ENCODE results near the gene RASSF5.

The RASSF5 gene

GRCh38 chr1:206489980-206490770 lies 17.2 kb upstream of the RASSF5 start:
- DNase-seq (ENCODE audit: low read depth in 2 of 2), result peak; percentile 79 to 87
- H3K4me3 ChIP-seq (replicated peaks in 1 of 2; ENCODE audit: low read depth in 2 of 2, low read length in 2 of 2), result no peak overlapping the region
- peak; percentile 99 for TF ChIP-seq CTCF (IDR thresholded peaks at IDR 0.05; ENCODE audit: low read depth, low read length)

GRCh38 chr1:206490771-206491405 lies 16.4 kb upstream of the RASSF5 start:
- no peak overlapping the region for H3K4me3 ChIP-seq (replicated peaks in 1 of 2; ENCODE audit: low read depth in 2 of 2, low read length in 2 of 2)
- DNase-seq (ENCODE audit: low read depth in 2 of 2), result peak; percentile 43 to 66
- no peak for TF ChIP-seq CTCF (IDR thresholded peaks at IDR 0.05; ENCODE audit: low read depth, low read length)

- no peak for TF ChIP-seq CTCF (IDR thresholded peaks at IDR 0.05; ENCODE audit: low read depth, low read length)
- H3K4me3 ChIP-seq (replicated peaks in 1 of 2; ENCODE audit: low read depth in 2 of 2, low read length in 2 of 2), result no peak overlapping the region
- DNase-seq (ENCODE audit: low read depth in 2 of 2), result no peak
These were observed 15.7 kb upstream of the RASSF5 start for GRCh38 chr1:206491616-206492015.

- no peak for DNase-seq (ENCODE audit: low read depth in 2 of 2)
- no peak for TF ChIP-seq CTCF (IDR thresholded peaks at IDR 0.05; ENCODE audit: low read depth, low read length)
- H3K4me3 ChIP-seq (replicated peaks in 1 of 2; ENCODE audit: low read depth in 2 of 2, low read length in 2 of 2), result no peak overlapping the region
These were observed 14.7 kb upstream of the RASSF5 start for GRCh38 chr1:206492589-206492988.

GRCh38 chr1:206493279-206493678 lies 14.1 kb upstream of the RASSF5 start:
- DNase-seq (ENCODE audit: low read depth in 2 of 2), result no peak
- no peak for TF ChIP-seq CTCF (IDR thresholded peaks at IDR 0.05; ENCODE audit: low read depth, low read length)
- peak overlapping the region in 1 of 2 donors; percentile 8 for H3K4me3 ChIP-seq (replicated peaks in 1 of 2; ENCODE audit: low read depth in 2 of 2, low read length in 2 of 2)

- H3K4me3 ChIP-seq (replicated peaks in 1 of 2; ENCODE audit: low read depth in 2 of 2, low read length in 2 of 2), result no peak overlapping the region
- DNase-seq (ENCODE audit: low read depth in 2 of 2), result no peak
- no peak for TF ChIP-seq CTCF (IDR thresholded peaks at IDR 0.05; ENCODE audit: low read depth, low read length)
These were observed 12.3 kb upstream of the RASSF5 start for GRCh38 chr1:206495011-206495461.
